ENCODE measurements around the gene NRSN2.
"Not testable (repeated sequence)": the region's sequence is repeated elsewhere in the genome, so short reads cannot be mapped to it uniquely, and the experiment has no call there.

Gene NRSN2

GRCh38 chr20:325045-325888 is 21.6 kb upstream of the NRSN2 start, which contains the start of gene SOX12:
SOX12 (plus strand) TSS chr20:325552; CDS start chr20:325925, 373 bp downstream.
- DNase-seq = peak; percentile 48 to 100 (median 96)

GRCh38 chr20:325889-326644 is 20.8 kb upstream of the NRSN2 start:
- DNase-seq = peak in 54 of 58 donors; percentile 21 to 81 (median 58)

GRCh38 chr20:326645-327185 is 20.2 kb upstream of the NRSN2 start:
- DNase-seq = peak in 9 of 58 donors; percentile 34 to 89 (median 58)

- DNase-seq = peak in 57 of 58 donors; percentile 41 to 91 (median 82)
Observed at GRCh38 chr20:327186-328026, 19.5 kb upstream of the NRSN2 start.

- peak in 2 of 58 donors; percentile 7 to 8 for DNase-seq
Observed at GRCh38 chr20:328027-328974, 18.6 kb upstream of the NRSN2 start.

GRCh38 chr20:328975-329695 is 17.8 kb upstream of the NRSN2 start:
- DNase-seq = peak in 1 of 58 donors; percentile 15

GRCh38 chr20:329851-330232 is 17.1 kb upstream of the NRSN2 start:
- no peak for DNase-seq

GRCh38 chr20:330233-331149 is 16.4 kb upstream of the NRSN2 start:
- peak in 39 of 58 donors; percentile 11 to 63 (median 37) for DNase-seq

- no peak for DNase-seq
Observed at GRCh38 chr20:334578-334977, 12.3 kb upstream of the NRSN2 start.

- not testable (repeated sequence) for DNase-seq
Observed at GRCh38 chr20:336040-336439, 10.9 kb upstream of the NRSN2 start.

- no peak for DNase-seq
Observed at GRCh38 chr20:341682-342081, 5.2 kb upstream of the NRSN2 start.

GRCh38 chr20:343107-343506 is 3.8 kb upstream of the NRSN2 start:
- no peak for DNase-seq

- no peak for DNase-seq
Observed at GRCh38 chr20:346033-346639, 775 bp upstream of the NRSN2 start.

- DNase-seq = no peak
Observed at GRCh38 chr20:347317-347639, 367 bp downstream of the NRSN2 start.

- peak; percentile 50 to 97 (median 89) for DNase-seq
Observed at GRCh38 chr20:347640-348484, 951 bp downstream of the NRSN2 start.

GRCh38 chr20:348972-349841 is 2.3 kb downstream of the NRSN2 start:
- DNase-seq = no peak

All from anterior cingulate cortex (tissue), 58 donors.